A549 (cell line): ENCODE measurements around the gene DIPK1B.
"Not testable (repeated sequence)": the region's sequence is repeated elsewhere in the genome, so short reads cannot be mapped to it uniquely, and the experiment has no call there.

Experiments used
- CEBPB ChIP-seq, 2 experiments: fragments of >200 bp in 1 of 2; sonication (Bioruptor Twin) in 1 of 2; formaldehyde crosslinking in 1 of 2; IDR thresholded peaks; 2 replicates each; pipeline ENCODE4 v1.6.1; 2012 to 2016
- CTCF ChIP-seq: fragments of >200 bp; sonication (Bioruptor Twin); formaldehyde crosslinking; IDR thresholded peaks from 3 replicates; pipeline ENCODE4 v1.5.1; 2016
- EHMT2 ChIP-seq: fragments of 200-600 bp; sonication (generic); IDR thresholded peaks from 2 replicates; pipeline ENCODE4 v1.6.1; 2016; ENCODE audit warnings: antibody characterized with exemption, low read depth, mild to moderate bottlenecking, moderate library complexity
- EP300 ChIP-seq, 2 experiments: fragments of >200 bp; sonication (Bioruptor Twin); formaldehyde crosslinking; IDR thresholded peaks; 2 replicates in 1 of 2; 3 replicates in 1 of 2; pipeline ENCODE4 v1.6.1; 2016 to 2017
- HDAC2 ChIP-seq: fragments of 200-600 bp; sonication (generic); IDR thresholded peaks from 2 replicates; pipeline ENCODE4 v1.6.1; 2016
- HEYL ChIP-seq: fragments of 250-450 bp; sonication (Bioruptor Pico); IDR thresholded peaks from 2 replicates; pipeline ENCODE4 v1.8.0; 2021; ENCODE audit warnings: mild to moderate bottlenecking, moderate library complexity
- KDM1A ChIP-seq: fragments of 200-600 bp; sonication (generic); IDR thresholded peaks from 2 replicates; pipeline ENCODE4 v1.6.1; 2016; ENCODE audit warnings: low read depth, mild to moderate bottlenecking
- MAZ ChIP-seq: fragments of 150-350 bp; IDR thresholded peaks from 2 replicates; pipeline ENCODE4 v1.6.1; 2014; ENCODE audit warnings: antibody characterized with exemption, low read depth, low read length, borderline replicate concordance
- MYC ChIP-seq: IDR thresholded peaks from 2 replicates; pipeline ENCODE4 v1.6.1; 2012; ENCODE audit warnings: mild to moderate bottlenecking, inconsistent platforms, low read length, improper control_type of control experiment, borderline replicate concordance
- POLR2A ChIP-seq: IDR thresholded peaks from 2 replicates; pipeline ENCODE4 v1.6.1; 2012; ENCODE audit warnings: mild to moderate bottlenecking, low read length
- RAD21 ChIP-seq, 2 experiments: fragments of >200 bp in 1 of 2; sonication (Bioruptor Twin) in 1 of 2; formaldehyde crosslinking in 1 of 2; IDR thresholded peaks in 1 of 2; conservative IDR thresholded peaks in 1 of 2; 2 replicates in 1 of 2; 3 replicates in 1 of 2; pipeline ENCODE4 v1.6.1; 2012 to 2018; ENCODE audit warnings: inconsistent platforms in 1 of 2
- TF ChIP-seq, protein P1 (sequence below): fragments of 250-450 bp; sonication (Bioruptor Pico); IDR thresholded peaks from 2 replicates; pipeline ENCODE4 v1.5.0; 2021; ENCODE audit warnings: mild to moderate bottlenecking, moderate library complexity, borderline replicate concordance
- TF ChIP-seq, protein P2 (sequence below): fragments of 200-600 bp; sonication (generic); IDR thresholded peaks from 2 replicates; pipeline ENCODE4 v1.6.1; 2016; ENCODE audit warnings: antibody characterized with exemption, mild to moderate bottlenecking, moderate library complexity

- TF ChIP-seq CTCF; KDM1A; MAZ; HEYL (CRISPR knock-in tag); EP300 (IDR thresholded peaks at IDR 0.05); CEBPB (IDR thresholded peaks at IDR 0.05); POLR2A; RAD21 (conservative IDR thresholded peaks at IDR 0.05 in 1 of 2, IDR thresholded peaks at IDR 0.05 in 1 of 2); EHMT2; MYC; HDAC2: not testable (repeated sequence)
- TF ChIP-seq, protein P1, sequence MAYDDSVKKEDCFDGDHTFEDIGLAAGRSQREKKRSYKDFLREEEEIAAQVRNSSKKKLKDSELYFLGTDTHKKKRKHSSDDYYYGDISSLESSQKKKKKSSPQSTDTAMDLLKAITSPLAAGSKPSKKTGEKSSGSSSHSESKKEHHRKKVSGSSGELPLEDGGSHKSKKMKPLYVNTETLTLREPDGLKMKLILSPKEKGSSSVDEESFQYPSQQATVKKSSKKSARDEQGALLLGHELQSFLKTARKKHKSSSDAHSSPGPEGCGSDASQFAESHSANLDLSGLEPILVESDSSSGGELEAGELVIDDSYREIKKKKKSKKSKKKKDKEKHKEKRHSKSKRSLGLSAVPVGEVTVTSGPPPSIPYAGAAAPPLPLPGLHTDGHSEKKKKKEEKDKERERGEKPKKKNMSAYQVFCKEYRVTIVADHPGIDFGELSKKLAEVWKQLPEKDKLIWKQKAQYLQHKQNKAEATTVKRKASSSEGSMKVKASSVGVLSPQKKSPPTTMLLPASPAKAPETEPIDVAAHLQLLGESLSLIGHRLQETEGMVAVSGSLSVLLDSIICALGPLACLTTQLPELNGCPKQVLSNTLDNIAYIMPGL (CRISPR knock-in tag), result not testable (repeated sequence)
- TF ChIP-seq, protein P2, sequence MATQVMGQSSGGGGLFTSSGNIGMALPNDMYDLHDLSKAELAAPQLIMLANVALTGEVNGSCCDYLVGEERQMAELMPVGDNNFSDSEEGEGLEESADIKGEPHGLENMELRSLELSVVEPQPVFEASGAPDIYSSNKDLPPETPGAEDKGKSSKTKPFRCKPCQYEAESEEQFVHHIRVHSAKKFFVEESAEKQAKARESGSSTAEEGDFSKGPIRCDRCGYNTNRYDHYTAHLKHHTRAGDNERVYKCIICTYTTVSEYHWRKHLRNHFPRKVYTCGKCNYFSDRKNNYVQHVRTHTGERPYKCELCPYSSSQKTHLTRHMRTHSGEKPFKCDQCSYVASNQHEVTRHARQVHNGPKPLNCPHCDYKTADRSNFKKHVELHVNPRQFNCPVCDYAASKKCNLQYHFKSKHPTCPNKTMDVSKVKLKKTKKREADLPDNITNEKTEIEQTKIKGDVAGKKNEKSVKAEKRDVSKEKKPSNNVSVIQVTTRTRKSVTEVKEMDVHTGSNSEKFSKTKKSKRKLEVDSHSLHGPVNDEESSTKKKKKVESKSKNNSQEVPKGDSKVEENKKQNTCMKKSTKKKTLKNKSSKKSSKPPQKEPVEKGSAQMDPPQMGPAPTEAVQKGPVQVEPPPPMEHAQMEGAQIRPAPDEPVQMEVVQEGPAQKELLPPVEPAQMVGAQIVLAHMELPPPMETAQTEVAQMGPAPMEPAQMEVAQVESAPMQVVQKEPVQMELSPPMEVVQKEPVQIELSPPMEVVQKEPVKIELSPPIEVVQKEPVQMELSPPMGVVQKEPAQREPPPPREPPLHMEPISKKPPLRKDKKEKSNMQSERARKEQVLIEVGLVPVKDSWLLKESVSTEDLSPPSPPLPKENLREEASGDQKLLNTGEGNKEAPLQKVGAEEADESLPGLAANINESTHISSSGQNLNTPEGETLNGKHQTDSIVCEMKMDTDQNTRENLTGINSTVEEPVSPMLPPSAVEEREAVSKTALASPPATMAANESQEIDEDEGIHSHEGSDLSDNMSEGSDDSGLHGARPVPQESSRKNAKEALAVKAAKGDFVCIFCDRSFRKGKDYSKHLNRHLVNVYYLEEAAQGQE, result not testable (repeated sequence)
Measured at GRCh38 chr9:136765745-136766409, 53.5 kb downstream of the DIPK1B start.
